ENCODE results near the gene RFX7.
"Not testable (repeated sequence)": the region's sequence is repeated elsewhere in the genome, so short reads cannot be mapped to it uniquely, and the experiment has no call there.

RFX7 gene

GRCh38 chr15:56272454-56272853 is 28.8 kb upstream of the RFX7 start:
- no peak for DNase-seq (ENCODE audit: low spot score)
- in situ Hi-C loops (cut with MboI; ENCODE audit: low sequenced_read_pairs, unreplicated experiment), result no loop called here
- TF ChIP-seq, protein P1, sequence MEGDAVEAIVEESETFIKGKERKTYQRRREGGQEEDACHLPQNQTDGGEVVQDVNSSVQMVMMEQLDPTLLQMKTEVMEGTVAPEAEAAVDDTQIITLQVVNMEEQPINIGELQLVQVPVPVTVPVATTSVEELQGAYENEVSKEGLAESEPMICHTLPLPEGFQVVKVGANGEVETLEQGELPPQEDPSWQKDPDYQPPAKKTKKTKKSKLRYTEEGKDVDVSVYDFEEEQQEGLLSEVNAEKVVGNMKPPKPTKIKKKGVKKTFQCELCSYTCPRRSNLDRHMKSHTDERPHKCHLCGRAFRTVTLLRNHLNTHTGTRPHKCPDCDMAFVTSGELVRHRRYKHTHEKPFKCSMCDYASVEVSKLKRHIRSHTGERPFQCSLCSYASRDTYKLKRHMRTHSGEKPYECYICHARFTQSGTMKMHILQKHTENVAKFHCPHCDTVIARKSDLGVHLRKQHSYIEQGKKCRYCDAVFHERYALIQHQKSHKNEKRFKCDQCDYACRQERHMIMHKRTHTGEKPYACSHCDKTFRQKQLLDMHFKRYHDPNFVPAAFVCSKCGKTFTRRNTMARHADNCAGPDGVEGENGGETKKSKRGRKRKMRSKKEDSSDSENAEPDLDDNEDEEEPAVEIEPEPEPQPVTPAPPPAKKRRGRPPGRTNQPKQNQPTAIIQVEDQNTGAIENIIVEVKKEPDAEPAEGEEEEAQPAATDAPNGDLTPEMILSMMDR (IDR thresholded peaks at IDR 0.05; ENCODE audit: borderline replicate concordance, control extremely low read depth, extremely low read depth, insufficient read depth, missing control alignments), result no peak

- DNase-seq (ENCODE audit: low spot score); in situ Hi-C loops (cut with MboI; ENCODE audit: low sequenced_read_pairs, unreplicated experiment): not testable (repeated sequence)
Observed at GRCh38 chr15:56266465-56266864, 22.8 kb upstream of the RFX7 start.

DNA sequence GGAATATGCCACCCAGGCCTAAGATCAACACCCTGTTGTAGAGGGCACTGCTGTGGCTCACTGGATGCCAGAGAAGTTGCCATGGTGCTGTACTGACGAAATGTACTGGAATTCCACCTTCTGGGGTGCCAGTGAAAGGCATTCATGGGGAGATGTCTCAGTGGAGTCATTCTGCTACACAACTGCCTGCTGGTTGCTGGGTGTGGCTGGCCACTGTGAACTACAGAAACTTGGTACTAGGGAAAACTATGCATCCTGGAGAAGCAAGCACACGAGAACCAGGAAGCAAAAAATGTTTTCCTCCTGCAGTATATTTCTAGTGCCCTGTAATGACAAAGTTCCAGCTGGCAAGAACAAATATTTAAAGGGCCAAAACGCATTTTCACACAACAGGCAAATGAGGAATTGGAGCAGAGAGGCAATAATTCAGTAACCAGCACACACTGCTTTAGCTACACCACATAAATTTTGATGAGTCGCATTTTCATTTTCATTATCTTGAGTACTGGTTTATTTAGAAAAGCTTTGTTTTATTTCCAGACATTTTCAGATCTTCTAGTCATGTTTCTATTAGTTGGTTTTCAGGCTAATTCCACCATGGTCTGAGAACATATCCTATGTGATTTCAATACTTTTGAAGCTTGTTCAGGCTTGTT is 18.3 kb upstream of the RFX7 start:
- in situ Hi-C loops (cut with MboI; ENCODE audit: low sequenced_read_pairs, unreplicated experiment), result no loop called here
- no peak for DNase-seq (ENCODE audit: low spot score)
- TF ChIP-seq, protein P1 (IDR thresholded peaks at IDR 0.05; ENCODE audit: borderline replicate concordance, control extremely low read depth, extremely low read depth, insufficient read depth, missing control alignments), result no peak

DNA sequence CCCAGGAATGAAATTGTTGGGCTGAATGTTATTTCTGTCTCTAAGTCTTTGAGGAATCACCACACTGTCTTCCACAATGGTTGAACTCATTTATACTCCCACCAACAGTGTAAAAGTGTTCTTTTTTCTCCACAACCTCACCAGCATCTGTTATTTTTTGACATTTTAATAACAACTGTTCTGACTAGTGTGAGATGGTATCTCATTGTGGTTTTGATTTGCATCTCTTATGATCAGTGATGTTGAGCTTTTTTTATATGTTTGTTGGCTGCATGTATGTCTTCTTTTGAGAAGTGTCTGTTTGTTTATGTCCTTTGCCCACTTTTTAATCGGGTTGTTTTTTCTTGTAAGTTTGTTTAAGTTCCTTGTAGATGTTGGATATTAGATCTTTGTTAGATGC is 13.6 kb upstream of the RFX7 start:
- DNase-seq (ENCODE audit: low spot score), result not testable (repeated sequence)
- in situ Hi-C loops (cut with MboI; ENCODE audit: low sequenced_read_pairs, unreplicated experiment), result loop anchor here (10.0 kb wide), 1 partner anchor 177 kb away; no protein-coding TSS in a partner anchor

GRCh38 chr15:56254265-56254664 is 10.6 kb upstream of the RFX7 start:
- TF ChIP-seq, protein P1 (IDR thresholded peaks at IDR 0.05; ENCODE audit: borderline replicate concordance, control extremely low read depth, extremely low read depth, insufficient read depth, missing control alignments), result no peak
- no peak for DNase-seq (ENCODE audit: low spot score)
- in situ Hi-C loops (cut with MboI; ENCODE audit: low sequenced_read_pairs, unreplicated experiment), result loop anchor here (10.0 kb wide), 1 partner anchor 181 kb away; no protein-coding TSS in a partner anchor

DNA sequence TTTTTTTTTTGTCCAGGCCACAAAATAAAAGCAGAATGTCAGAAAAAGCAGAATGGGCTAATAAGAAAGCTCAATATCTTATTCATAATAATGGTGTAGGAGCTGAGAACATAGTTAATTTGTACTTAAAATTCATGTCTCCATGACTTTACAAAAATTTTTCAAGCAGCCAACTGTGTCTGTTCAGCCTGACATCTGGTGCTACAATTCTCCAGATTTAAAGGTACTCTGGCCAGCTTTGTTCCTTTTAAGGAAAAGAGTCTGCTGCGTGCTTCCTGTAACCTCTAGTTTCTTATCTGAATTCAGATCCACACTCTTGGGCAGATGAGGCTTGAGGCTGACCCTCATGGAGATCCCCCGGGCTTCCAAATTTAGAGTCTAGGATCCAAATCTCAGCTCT is 8.7 kb upstream of the RFX7 start:
- TF ChIP-seq, protein P1 (IDR thresholded peaks at IDR 0.05; ENCODE audit: borderline replicate concordance, control extremely low read depth, extremely low read depth, insufficient read depth, missing control alignments), result no peak
- DNase-seq (ENCODE audit: low spot score), result no peak
- in situ Hi-C loops (cut with MboI; ENCODE audit: low sequenced_read_pairs, unreplicated experiment), result loop anchor here (10.0 kb wide), 1 partner anchor 182 kb away; no protein-coding TSS in a partner anchor

DNA sequence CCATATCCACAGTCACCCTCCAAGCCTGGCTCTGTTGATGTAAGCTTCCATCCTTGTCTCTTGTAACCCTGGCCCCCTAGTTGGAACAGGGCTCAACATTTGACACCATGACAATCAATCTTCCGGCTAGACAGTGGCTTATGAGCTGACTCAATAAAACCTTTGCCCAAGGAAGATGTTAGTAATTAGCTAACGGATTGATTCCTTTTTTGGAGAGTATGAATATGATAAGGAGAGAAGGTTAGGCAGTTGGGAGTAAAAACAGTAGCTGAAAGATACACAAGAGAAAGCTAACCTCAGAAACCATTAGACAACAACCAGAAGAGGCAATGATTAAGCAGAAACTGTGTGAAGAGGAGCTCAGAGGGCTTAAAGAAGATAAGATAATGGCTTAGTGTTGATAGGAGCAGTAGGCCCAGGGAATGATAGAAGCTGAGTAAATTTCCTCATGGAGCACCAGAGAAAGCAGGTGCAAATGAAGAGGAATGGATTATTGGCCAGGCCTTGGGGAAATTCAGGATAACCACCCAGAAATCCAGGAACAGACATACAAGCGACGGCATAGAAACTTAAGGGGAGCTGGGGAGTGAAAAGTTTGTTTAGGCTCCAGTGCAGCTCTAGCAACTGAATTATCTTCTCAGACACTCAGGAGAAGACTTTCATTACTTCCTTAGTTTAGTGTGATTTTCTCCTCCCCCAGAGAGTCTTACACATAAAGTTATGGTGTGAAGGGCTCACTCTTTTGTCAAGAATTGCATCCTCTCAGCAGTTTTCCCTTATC is 7.8 kb upstream of the RFX7 start:
- no peak for DNase-seq (ENCODE audit: low spot score)
- TF ChIP-seq, protein P1 (IDR thresholded peaks at IDR 0.05; ENCODE audit: borderline replicate concordance, control extremely low read depth, extremely low read depth, insufficient read depth, missing control alignments), result no peak
- in situ Hi-C loops (cut with MboI; ENCODE audit: low sequenced_read_pairs, unreplicated experiment), result loop anchor here (10.0 kb wide), 1 partner anchor 183 kb away; no protein-coding TSS in a partner anchor
